SIG-M5 treated with dmso at 0.1 percent for 504 hours (cell line): ENCODE data around the gene TMEM184C.

Source experiments
- DNase-seq: peaks from one replicate; lab custom pipeline; 2025; ENCODE audit not compliant: unreplicated experiment; lab: John Stamatoyannopoulos, UW

The TMEM184C gene

GRCh38 chr4:147599206-147599605 is 18.0 kb upstream of the TMEM184C start:
- DNase-seq, result no peak

- DNase-seq, result no peak
Observed at GRCh38 chr4:147599769-147600168, 17.4 kb upstream of the TMEM184C start.

GRCh38 chr4:147605499-147605898 is 11.7 kb upstream of the TMEM184C start:
- no peak for DNase-seq

GRCh38 chr4:147607471-147607870 is 9.7 kb upstream of the TMEM184C start:
- no peak for DNase-seq

GRCh38 chr4:147610686-147611085 is 6.5 kb upstream of the TMEM184C start:
- no peak for DNase-seq

- no peak for DNase-seq
Observed at GRCh38 chr4:147616849-147617172, 386 bp upstream of the TMEM184C start.

- DNase-seq, result no peak
Observed at GRCh38 chr4:147617841-147618691, 869 bp downstream of the TMEM184C start.

- peak; percentile 50 for DNase-seq
Observed at GRCh38 chr4:147620315-147620714, 3.1 kb downstream of the TMEM184C start.

GRCh38 chr4:147625733-147626132 is 8.5 kb downstream of the TMEM184C start:
- DNase-seq, result no peak

- DNase-seq, result no peak
Observed at GRCh38 chr4:147626903-147627302, 9.7 kb downstream of the TMEM184C start.

GRCh38 chr4:147628415-147628814 is 11.2 kb downstream of the TMEM184C start:
- DNase-seq, result no peak

- DNase-seq, result no peak
Observed at GRCh38 chr4:147629783-147630730, 12.9 kb downstream of the TMEM184C start.

GRCh38 chr4:147633113-147633512 is 15.9 kb downstream of the TMEM184C start:
- DNase-seq, result no peak

- no peak for DNase-seq
Observed at GRCh38 chr4:147633643-147634042, 16.4 kb downstream of the TMEM184C start.

GRCh38 chr4:147635348-147635747 is 18.2 kb downstream of the TMEM184C start:
- no peak for DNase-seq

- DNase-seq, result no peak
Observed at GRCh38 chr4:147638365-147638764, 21.2 kb downstream of the TMEM184C start.

- DNase-seq, result no peak
Observed at GRCh38 chr4:147638942-147639341, 21.7 kb downstream of the TMEM184C start.

GRCh38 chr4:147639388-147639787 is 22.2 kb downstream of the TMEM184C start:
- DNase-seq, result no peak

- no peak for DNase-seq
Observed at GRCh38 chr4:147640331-147640730, 23.1 kb downstream of the TMEM184C start.

GRCh38 chr4:147643616-147644015 is 26.4 kb downstream of the TMEM184C start:
- no peak for DNase-seq

- DNase-seq, result no peak
Observed at GRCh38 chr4:147644471-147644870, 27.3 kb downstream of the TMEM184C start.

- DNase-seq, result no peak
Observed at GRCh38 chr4:147645099-147645498, 27.9 kb downstream of the TMEM184C start.
